Erythroblast (primary cell): Measurements from ENCODE around the gene GPR32.

Experiments
- GATA1 ChIP-seq: IDR thresholded peaks from 2 replicates; pipeline ENCODE4 v1.6.1; 2011; ENCODE audit warnings: low read depth, mild to moderate bottlenecking, control low read depth, low read length, moderate library complexity
- POLR2A ChIP-seq: IDR thresholded peaks from 2 replicates; pipeline ENCODE4 v1.6.1; 2011; ENCODE audit warnings: mild to moderate bottlenecking, low read length

DNA sequence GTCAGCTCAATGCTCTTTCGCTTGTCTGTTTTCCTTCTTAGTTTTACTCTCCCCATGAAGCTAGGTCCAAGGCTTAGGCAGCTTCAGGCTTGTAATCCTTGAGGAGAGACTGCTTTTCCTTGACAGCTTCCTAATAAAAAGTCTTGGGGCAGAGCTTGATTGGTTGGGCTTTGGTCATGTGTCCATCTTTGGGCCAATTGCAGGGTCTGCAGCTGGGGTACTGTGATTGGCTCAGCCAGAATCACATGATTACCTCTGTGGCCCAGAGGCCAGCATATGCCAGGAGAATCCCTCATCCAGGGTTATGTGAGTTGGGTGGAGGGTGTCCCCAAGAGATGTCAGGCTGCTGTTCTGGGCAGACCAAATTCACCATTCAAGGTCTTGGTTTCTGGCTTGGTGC, 45.2 kb downstream of the GPR32 start:
- TF ChIP-seq POLR2A = no peak
- no peak for TF ChIP-seq GATA1
